Measurements from ENCODE around the gene ORM2.

The ORM2 gene

GRCh38 chr9:114341152-114341830 lies 11.6 kb downstream of the ORM2 start:
- H3K4me3 ChIP-seq (ENCODE audit: low read length), result no peak overlapping the region
- no peak for TF ChIP-seq ZNF274 (IDR thresholded peaks at IDR 0.05; ENCODE audit: low read depth, low read length)

GRCh38 chr9:114341991-114342390 lies 12.3 kb downstream of the ORM2 start:
- H3K4me3 ChIP-seq (ENCODE audit: low read length), result no peak overlapping the region
- TF ChIP-seq ZNF274 (IDR thresholded peaks at IDR 0.05; ENCODE audit: low read depth, low read length), result no peak

GRCh38 chr9:114342755-114343440 lies 13.2 kb downstream of the ORM2 start:
- no peak overlapping the region for H3K4me3 ChIP-seq (ENCODE audit: low read length)
- no peak for TF ChIP-seq ZNF274 (IDR thresholded peaks at IDR 0.05; ENCODE audit: low read depth, low read length)

GRCh38 chr9:114343471-114344187 lies 14.0 kb downstream of the ORM2 start:
- H3K4me3 ChIP-seq (ENCODE audit: low read length), result no peak overlapping the region
- TF ChIP-seq ZNF274 (IDR thresholded peaks at IDR 0.05; ENCODE audit: low read depth, low read length), result no peak

- H3K4me3 ChIP-seq (ENCODE audit: low read length), result no peak overlapping the region
- no peak for TF ChIP-seq ZNF274 (IDR thresholded peaks at IDR 0.05; ENCODE audit: low read depth, low read length)
Observed at GRCh38 chr9:114344188-114344566, 14.5 kb downstream of the ORM2 start.

- H3K4me3 ChIP-seq (ENCODE audit: low read length), result no peak overlapping the region
- TF ChIP-seq ZNF274 (IDR thresholded peaks at IDR 0.05; ENCODE audit: low read depth, low read length), result no peak
Observed at GRCh38 chr9:114344692-114345091, 15.0 kb downstream of the ORM2 start.

- no peak for TF ChIP-seq ZNF274 (IDR thresholded peaks at IDR 0.05; ENCODE audit: low read depth, low read length)
- H3K4me3 ChIP-seq (ENCODE audit: low read length), result no peak overlapping the region
Observed at GRCh38 chr9:114345493-114346065, 15.9 kb downstream of the ORM2 start.

- TF ChIP-seq ZNF274 (IDR thresholded peaks at IDR 0.05; ENCODE audit: low read depth, low read length), result no peak
Observed at GRCh38 chr9:114346146-114346545, 16.5 kb downstream of the ORM2 start.

GRCh38 chr9:114347675-114348074 lies 18.0 kb downstream of the ORM2 start:
- no peak overlapping the region for H3K4me3 ChIP-seq (ENCODE audit: low read length)
- TF ChIP-seq ZNF274 (IDR thresholded peaks at IDR 0.05; ENCODE audit: low read depth, low read length), result no peak

More at GRCh38 chr9:114346146-114346545, 16.5 kb downstream of the ORM2 start:
- no peak overlapping the region for H3K4me3 ChIP-seq (ENCODE audit: low read length)

- H3K4me3 ChIP-seq (ENCODE audit: low read length), result no peak overlapping the region
- no peak for TF ChIP-seq ZNF274 (IDR thresholded peaks at IDR 0.05; ENCODE audit: low read depth, low read length)
Observed at GRCh38 chr9:114348261-114348905, 18.7 kb downstream of the ORM2 start.

- H3K4me3 ChIP-seq (ENCODE audit: low read length), result no peak overlapping the region
- TF ChIP-seq ZNF274 (IDR thresholded peaks at IDR 0.05; ENCODE audit: low read depth, low read length), result no peak
Observed at GRCh38 chr9:114348906-114349482, 19.3 kb downstream of the ORM2 start.

GRCh38 chr9:114349713-114350480 lies 20.2 kb downstream of the ORM2 start:
- no peak overlapping the region for H3K4me3 ChIP-seq (ENCODE audit: low read length)
- no peak for TF ChIP-seq ZNF274 (IDR thresholded peaks at IDR 0.05; ENCODE audit: low read depth, low read length)
